ENCODE results near the gene CHSY1. TPM values are rescaled to one million over a fixed set of nuclear protein-coding genes. Genes with fewer than 3 reads are reported as not detected.
A peak's percentile ranks its signal among the peaks of the same experiment; 100 is the strongest.

CHSY1 gene
- total RNA-seq, 1 donor from 2014 or later: 20.4 TPM

DNA sequence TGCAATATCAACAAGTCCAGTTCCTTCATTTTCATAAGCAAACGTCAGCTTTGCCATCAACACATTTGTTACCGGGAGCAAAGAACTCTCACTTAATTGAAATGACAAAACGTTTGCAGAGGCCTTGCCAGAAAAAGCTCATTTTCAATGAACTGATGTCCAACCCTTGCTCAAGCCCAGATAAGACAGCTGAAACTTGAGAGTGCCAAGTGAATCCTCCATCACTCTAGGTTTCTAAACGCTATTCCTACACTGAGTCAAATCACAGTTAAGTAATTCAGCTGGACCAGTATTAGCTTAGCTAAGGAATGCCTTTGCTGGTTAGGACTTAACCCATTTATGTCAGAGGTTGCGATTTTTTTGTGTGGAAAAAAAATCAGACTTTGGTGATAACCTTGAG, 11.5 kb downstream of the CHSY1 start:
- ChIA-PET CTCF (no interaction called here), POLR2A (interaction anchor here (1.8 kb wide), 1 partner anchor 12 kb away, joined by 10 read pairs; the partner anchor contains the start of gene CHSY1)
- H3K4me1 Mint-ChIP-seq: peaks cover 63% of the 10 kb centered on the region
- intact Hi-C loops (cut with micrococcal nuclease): no loop called here
- H3K36me3 Mint-ChIP-seq (ENCODE audit: low read depth): peaks cover 5% of the 10 kb centered on the region
- no peaks in the 10 kb centered on the region for H3K9me3 Mint-ChIP-seq
- no peaks in the 10 kb centered on the region for H3K27me3 Mint-ChIP-seq
- TF ChIP-seq, protein P1, sequence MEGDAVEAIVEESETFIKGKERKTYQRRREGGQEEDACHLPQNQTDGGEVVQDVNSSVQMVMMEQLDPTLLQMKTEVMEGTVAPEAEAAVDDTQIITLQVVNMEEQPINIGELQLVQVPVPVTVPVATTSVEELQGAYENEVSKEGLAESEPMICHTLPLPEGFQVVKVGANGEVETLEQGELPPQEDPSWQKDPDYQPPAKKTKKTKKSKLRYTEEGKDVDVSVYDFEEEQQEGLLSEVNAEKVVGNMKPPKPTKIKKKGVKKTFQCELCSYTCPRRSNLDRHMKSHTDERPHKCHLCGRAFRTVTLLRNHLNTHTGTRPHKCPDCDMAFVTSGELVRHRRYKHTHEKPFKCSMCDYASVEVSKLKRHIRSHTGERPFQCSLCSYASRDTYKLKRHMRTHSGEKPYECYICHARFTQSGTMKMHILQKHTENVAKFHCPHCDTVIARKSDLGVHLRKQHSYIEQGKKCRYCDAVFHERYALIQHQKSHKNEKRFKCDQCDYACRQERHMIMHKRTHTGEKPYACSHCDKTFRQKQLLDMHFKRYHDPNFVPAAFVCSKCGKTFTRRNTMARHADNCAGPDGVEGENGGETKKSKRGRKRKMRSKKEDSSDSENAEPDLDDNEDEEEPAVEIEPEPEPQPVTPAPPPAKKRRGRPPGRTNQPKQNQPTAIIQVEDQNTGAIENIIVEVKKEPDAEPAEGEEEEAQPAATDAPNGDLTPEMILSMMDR (IDR thresholded peaks at IDR 0.05): no peak
- H3K27ac Mint-ChIP-seq: no peak overlapping the region
- DNase-seq (no peak), ATAC-seq (ENCODE audit: low read depth) (no peak)
- no peak overlapping the region for H3K4me3 Mint-ChIP-seq

DNA sequence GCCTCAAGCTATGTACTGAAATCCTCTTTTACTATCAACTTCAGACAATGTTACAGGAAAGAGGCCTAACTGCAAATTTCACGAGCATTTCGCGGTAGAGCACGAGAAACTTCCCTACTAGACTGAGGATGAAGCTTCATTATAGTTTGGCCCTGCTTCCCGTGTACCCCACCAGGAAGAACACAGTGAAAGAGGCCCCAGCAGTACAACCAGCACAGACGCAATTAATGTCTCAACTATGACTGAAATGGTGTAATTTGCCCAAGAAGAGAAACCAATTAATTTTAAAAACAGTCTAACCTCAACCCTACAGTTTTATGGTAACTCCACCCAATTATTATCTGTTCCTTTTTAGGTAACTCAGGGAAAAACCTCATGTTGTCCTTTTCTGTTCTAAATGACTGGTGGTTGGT, 12.1 kb downstream of the CHSY1 start:
- ATAC-seq (ENCODE audit: low read depth) (no peak), DNase-seq (no peak)
- Mint-ChIP-seq H3K4me3 (peak overlapping the region; percentile 29), H3K27me3 (no peaks in the 10 kb centered on the region), H3K4me1 (peaks cover 57% of the 10 kb centered on the region), H3K9me3 (no peaks in the 10 kb centered on the region), H3K36me3 (ENCODE audit: low read depth) (peaks cover 11% of the 10 kb centered on the region), H3K27ac (peak overlapping the region; percentile 65)
- CTCF ChIA-PET: interaction anchor here (1.3 kb wide), 1 partner anchor 12 kb away, joined by 4 read pairs; the partner anchor contains the start of gene CHSY1
- TF ChIP-seq, protein P1 (IDR thresholded peaks at IDR 0.05): no peak
- POLR2A ChIA-PET: interaction anchor here (0.9 to 1.8 kb wide), 2 partner anchors 11 to 12 kb away, joined by 3 to 10 read pairs; partner anchors contain the start of gene CHSY1
- intact Hi-C loops (cut with micrococcal nuclease): no loop called here

DNA sequence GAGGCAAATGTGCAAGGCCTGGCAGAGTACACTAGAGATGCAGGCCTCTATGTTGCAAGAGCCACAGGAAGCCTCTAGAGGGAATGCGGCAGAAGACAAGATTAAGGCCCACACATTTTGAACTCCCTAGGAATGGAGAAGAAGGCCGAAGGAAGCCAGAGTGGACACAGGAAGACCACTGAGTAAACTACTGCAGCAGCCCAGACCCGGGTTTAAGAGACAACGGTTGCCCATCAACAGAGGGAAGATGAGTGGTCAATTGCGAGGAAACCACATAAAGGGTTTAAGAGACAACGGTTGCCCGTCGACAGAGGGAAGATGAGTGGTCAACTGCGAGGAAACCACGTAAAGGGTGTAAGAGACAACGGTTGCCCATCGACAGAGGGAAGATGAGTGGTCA, 14.6 kb downstream of the CHSY1 start:
- intact Hi-C loops (cut with micrococcal nuclease): no loop called here
- peaks cover 39% of the 10 kb centered on the region for H3K4me1 Mint-ChIP-seq

DNA sequence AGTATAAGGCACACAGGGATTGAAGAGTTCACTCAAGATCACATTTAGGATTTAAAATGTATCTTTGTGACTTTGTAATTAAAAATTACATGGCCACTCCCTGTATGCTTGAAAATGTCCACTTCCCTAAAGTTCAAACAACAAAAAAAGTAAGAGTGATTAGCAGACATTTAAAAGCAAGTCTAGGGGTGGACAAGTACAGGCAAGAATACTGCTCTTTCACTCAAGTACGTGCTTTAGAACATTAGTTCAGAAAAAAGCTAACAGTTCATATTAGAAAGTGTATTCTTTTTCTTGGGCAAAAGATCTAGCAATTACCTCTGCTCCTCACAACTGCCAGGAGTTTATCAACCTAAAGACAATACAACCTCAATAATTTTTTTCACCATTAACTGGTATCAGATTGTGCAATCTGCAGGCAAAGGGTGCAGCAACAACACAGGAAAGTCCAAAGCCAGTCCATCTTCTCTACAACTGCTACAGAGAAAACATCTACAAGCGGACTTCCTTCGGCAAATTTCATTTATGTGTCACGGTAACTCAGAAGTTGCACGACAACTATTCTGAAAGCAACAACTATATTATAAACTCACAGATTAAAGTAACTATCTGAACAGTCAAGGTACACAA, 18.1 kb downstream of the CHSY1 start:
- Mint-ChIP-seq H3K27ac (no peak overlapping the region), H3K9me3 (peaks cover 6% of the 10 kb centered on the region), H3K4me3 (no peak overlapping the region), H3K4me1 (peaks cover 15% of the 10 kb centered on the region), H3K36me3 (ENCODE audit: low read depth) (peaks cover 55% of the 10 kb centered on the region), H3K27me3 (no peaks in the 10 kb centered on the region)
- TF ChIP-seq, protein P1 (IDR thresholded peaks at IDR 0.05): no peak
- intact Hi-C loops (cut with micrococcal nuclease): no loop called here
- no peak for ATAC-seq (ENCODE audit: low read depth)
- ChIA-PET CTCF (no interaction called here), POLR2A (no interaction called here)
- no peak for DNase-seq

More for the DNA sequence above, 14.6 kb downstream of the CHSY1 start:
- TF ChIP-seq, protein P1 (IDR thresholded peaks at IDR 0.05): no peak
- no peak for ATAC-seq (ENCODE audit: low read depth)
- H3K9me3 Mint-ChIP-seq: no peaks in the 10 kb centered on the region
- DNase-seq: no peak
- H3K36me3 Mint-ChIP-seq (ENCODE audit: low read depth): peaks cover 32% of the 10 kb centered on the region
- H3K4me3 Mint-ChIP-seq: no peak overlapping the region
- ChIA-PET CTCF (interaction anchor here (0.6 kb wide), 1 partner anchor 147 kb away, joined by 3 read pairs; no protein-coding TSS in a partner anchor), POLR2A (no interaction called here)
- no peak overlapping the region for H3K27ac Mint-ChIP-seq
- H3K27me3 Mint-ChIP-seq: no peaks in the 10 kb centered on the region

DNA sequence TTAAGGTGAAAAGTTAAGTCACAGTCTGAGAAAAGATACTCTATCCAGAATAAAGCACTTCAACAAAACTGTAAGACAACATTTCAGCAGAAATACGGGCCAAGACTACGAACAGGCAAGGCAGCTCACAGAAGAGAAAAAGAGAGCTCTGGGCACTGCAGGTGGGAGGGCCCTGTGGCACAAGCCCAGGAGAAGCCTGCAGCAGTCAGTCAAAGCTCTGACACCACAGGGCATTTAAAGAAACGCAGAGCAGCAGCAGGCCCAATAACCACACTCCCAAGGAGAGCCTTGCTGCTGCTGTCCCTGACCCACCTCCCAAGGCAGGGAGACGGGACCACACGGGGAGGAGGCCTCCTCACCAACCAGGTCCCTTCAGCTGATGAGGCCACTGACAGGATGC, 19.2 kb downstream of the CHSY1 start:
- Mint-ChIP-seq H3K4me1 (peaks cover 10% of the 10 kb centered on the region), H3K27me3 (no peaks in the 10 kb centered on the region), H3K4me3 (no peak overlapping the region), H3K9me3 (peaks cover 11% of the 10 kb centered on the region), H3K36me3 (ENCODE audit: low read depth) (peaks cover 65% of the 10 kb centered on the region), H3K27ac (no peak overlapping the region)
- TF ChIP-seq, protein P1 (IDR thresholded peaks at IDR 0.05): no peak
- intact Hi-C loops (cut with micrococcal nuclease): no loop called here
- ATAC-seq (ENCODE audit: low read depth) (no peak), DNase-seq (no peak)
- ChIA-PET POLR2A (no interaction called here), CTCF (no interaction called here)
